Spleen (tissue), 11 donors: ENCODE data around the gene NPW. TPM values are rescaled to one million over a fixed set of nuclear protein-coding genes. Genes with fewer than 3 reads are reported as not detected.

Source experiments
- DNase-seq: peaks from one replicate; pipeline ENCODE4 v3.0.0-alpha.2; 2020
- H3K27ac ChIP-seq, 8 donors: fragments of 200-600 bp; sonication (generic) in 7 of 8; 1 replicate in 4 of 8; 2 replicates in 4 of 8; pipeline versions ENCODE4 v1.5.0 to v1.8.0; 2016 to 2021; ENCODE audit warnings: inconsistent platforms in 4 of 8, mild to moderate bottlenecking in 4 of 8, moderate library complexity in 1 of 8
- H3K27me3 ChIP-seq, 7 donors: fragments of 200-600 bp; sonication (generic) in 6 of 7; replicated peaks in 1 of 7; 1 replicate in 4 of 7; 2 replicates in 3 of 7; pipeline versions ENCODE4 v1.5.0 to v1.8.0; 2016 to 2021; ENCODE audit warnings: inconsistent platforms in 3 of 7, mild to moderate bottlenecking in 1 of 7
- H3K36me3 ChIP-seq, 6 donors: fragments of 200-600 bp; sonication (generic) in 5 of 6; 1 replicate in 4 of 6; 2 replicates in 2 of 6; pipeline versions ENCODE4 v1.5.0 to v1.8.0; 2016 to 2021; ENCODE audit warnings: inconsistent platforms in 2 of 6
- H3K4me1 ChIP-seq, 6 donors: fragments of 200-600 bp; sonication (generic) in 5 of 6; 1 replicate in 3 of 6; 2 replicates in 3 of 6; pipeline versions ENCODE4 v1.5.0 to v1.8.0; 2016 to 2021; ENCODE audit warnings: inconsistent platforms in 3 of 6
- H3K4me3 ChIP-seq, 8 donors: fragments of 200-600 bp; sonication (generic) in 7 of 8; 1 replicate in 4 of 8; 2 replicates in 4 of 8; pipeline versions ENCODE4 v1.5.0 to v1.8.0; 2016 to 2021; ENCODE audit warnings: inconsistent platforms in 4 of 8, mild to moderate bottlenecking in 4 of 8, moderate library complexity in 2 of 8
- H3K9me3 ChIP-seq, 8 donors: fragments of 200-600 bp; sonication (generic) in 7 of 8; 1 replicate in 4 of 8; 2 replicates in 4 of 8; pipeline versions ENCODE4 v1.5.0 to v1.8.0; 2016 to 2021; ENCODE audit warnings: inconsistent platforms in 4 of 8
- CTCF ChIP-seq, 11 experiments: fragments of 200-600 bp in 7 of 11; fragments of 450-650 bp in 4 of 11; sonication (generic) in 4 of 11; IDR thresholded peaks in 8 of 11; conservative IDR thresholded peaks in 3 of 11; 1 replicate in 7 of 11; 2 replicates in 4 of 11; pipeline versions ENCODE4 v1.4.0 to v1.8.0; 2016 to 2021; ENCODE audit warnings: antibody characterized with exemption in 11 of 11, inconsistent platforms in 4 of 11, mild to moderate bottlenecking in 1 of 11
- POLR2A ChIP-seq, 3 donors: fragments of 450-650 bp; IDR thresholded peaks; one replicate each; pipeline ENCODE4 v1.5.1; 2017; ENCODE audit warnings: antibody characterized with exemption in 3 of 3, mild to moderate bottlenecking in 1 of 3
- POLR2AphosphoS5 ChIP-seq, 3 donors: sonication (generic); formaldehyde crosslinking; IDR thresholded peaks; one replicate each; pipeline ENCODE4 v1.5.1; 2017; ENCODE audit warnings: antibody characterized with exemption in 3 of 3
- WGBS, 5 donors: extraction: QIAGEN DNeasy Blood & Tissue Kit in 3 of 5; methylation state at CpG; one replicate each; pipeline versions ENCODE4 v1.1.5 to v1.1.7; 2013 to 2018; 5-methylcytosine and 5-hydroxymethylcytosine counted together
- intact Hi-C: fragments of 100-400 bp; cut with DNase I; formaldehyde crosslinking; loops from one replicate; pipeline ENCODE4 v1.15.0; 2023; ENCODE audit warnings: low total_unique reads
- polyA plus RNA-seq, 3 donors: library from polyadenylated mRNA; stranded (reverse); fragments of 200-250 nt; gene quantifications; one replicate each; pipeline ENCODE4 v1.2.1, GENCODE V29; 2013
- total RNA-seq, 7 donors: library from RNA; depleted of rRNA in 3 of 7; stranded (reverse); fragments of >200 nt in 3 of 7; fragmentation: NEBNext Ultra II Directional in 4 of 7; extraction: Animal tissue kit (Norgen Biotek cat#: 25700) in 4 of 7; gene quantifications; one replicate each; pipeline versions ENCODE4 v1.1.0 to v1.2.1, GENCODE V29; 2016 to 2021
- donor health status: healthy with polysubstance abuse.
- donor health status: DM: no; HTN: no; CAD: no; lungs with moderate emphysema.
- donor health status: DM: no; HTN: no; CAD: no.
- donor health status: Bipolar disorder and iron deficiency.
- donor health status: healthy.
- donor health status: DM: no; HTN: no; CAD: no.
- donor health status: DM: yes; HTN: yes; CAD: no.

The NPW gene
- total and polyA plus RNA-seq, 10 donors = 0.30 to 2.5 (median 0.94) TPM; not detected in 3

GRCh38 chr16:2058872-2059271, 39.3 kb downstream of the NPW start:
- WGBS, 5 donors = 95 to 99% (median 97%) methylated on average over 10 of the region's 10 CpGs
- no peak for DNase-seq

GRCh38 chr16:2060346-2060745, 40.8 kb downstream of the NPW start:
- Histone ChIP-seq H3K9me3 (no peaks in the 10 kb centered on the region), H3K27me3 (no peaks in the 10 kb centered on the region), H3K4me3 (no peak overlapping the region), H3K4me1 (peaks cover 0 to 7% (median 0%) of the 10 kb centered on the region in 6 donors), H3K36me3 (peaks cover 0 to 100% (median 79%) of the 10 kb centered on the region in 6 donors), H3K27ac (no peak overlapping the region)
- no peak for DNase-seq
- intact Hi-C loops = no loop called here
- TF ChIP-seq POLR2AphosphoS5 (IDR thresholded peaks at IDR 0.05) (no peak), POLR2A (IDR thresholded peaks at IDR 0.05) (no peak), CTCF (IDR thresholded peaks at IDR 0.05 in 8 of 11, conservative IDR thresholded peaks at IDR 0.05 in 3 of 11) (no peak)
- 90 to 96% (median 93%) methylated on average over 12 to 17 of the region's 17 CpGs for WGBS, 5 donors

More at GRCh38 chr16:2058872-2059271, 39.3 kb downstream of the NPW start:
- H3K36me3 ChIP-seq = peaks cover 0 to 100% (median 83%) of the 10 kb centered on the region in 6 donors
- H3K4me1 ChIP-seq = peaks cover 0 to 7% (median 0%) of the 10 kb centered on the region in 6 donors
- no peaks in the 10 kb centered on the region for H3K27me3 ChIP-seq
- no peaks in the 10 kb centered on the region for H3K9me3 ChIP-seq
- intact Hi-C loops = no loop called here
- no peak overlapping the region for H3K27ac ChIP-seq
- no peak for TF ChIP-seq POLR2AphosphoS5 (IDR thresholded peaks at IDR 0.05)
- TF ChIP-seq POLR2A (IDR thresholded peaks at IDR 0.05) = no peak
- H3K4me3 ChIP-seq = no peak overlapping the region

GRCh38 chr16:2061023-2061422, 41.4 kb downstream of the NPW start:
- TF ChIP-seq POLR2AphosphoS5 (IDR thresholded peaks at IDR 0.05) (no peak), CTCF (IDR thresholded peaks at IDR 0.05 in 8 of 11, conservative IDR thresholded peaks at IDR 0.05 in 3 of 11) (no peak), POLR2A (IDR thresholded peaks at IDR 0.05) (no peak)
- 90 to 98% (median 93%) methylated on average over 17 to 18 of the region's 18 CpGs for WGBS, 5 donors

GRCh38 chr16:2061526-2061925, 41.9 kb downstream of the NPW start:
- Histone ChIP-seq H3K27me3 (no peaks in the 10 kb centered on the region), H3K36me3 (peaks cover 4 to 100% (median 83%) of the 10 kb centered on the region in 6 donors), H3K4me1 (no peaks in the 10 kb centered on the region), H3K9me3 (no peaks in the 10 kb centered on the region), H3K27ac (no peak overlapping the region), H3K4me3 (no peak overlapping the region)
- WGBS, 5 donors = 92 to 99% (median 93%) methylated on average over 5 to 13 of the region's 13 CpGs
- intact Hi-C loops = no loop called here
- DNase-seq = no peak
- TF ChIP-seq POLR2AphosphoS5 (IDR thresholded peaks at IDR 0.05) (no peak), POLR2A (IDR thresholded peaks at IDR 0.05) (no peak), CTCF (IDR thresholded peaks at IDR 0.05 in 8 of 11, conservative IDR thresholded peaks at IDR 0.05 in 3 of 11) (no peak)

More at GRCh38 chr16:2061023-2061422, 41.4 kb downstream of the NPW start:
- Histone ChIP-seq H3K27ac (no peak overlapping the region), H3K4me1 (peaks cover 0 to 4% (median 0%) of the 10 kb centered on the region in 6 donors), H3K27me3 (no peaks in the 10 kb centered on the region), H3K36me3 (peaks cover 1 to 100% (median 83%) of the 10 kb centered on the region in 6 donors), H3K9me3 (no peaks in the 10 kb centered on the region), H3K4me3 (no peak overlapping the region)
- intact Hi-C loops = no loop called here
- DNase-seq = no peak
